ENCODE measurements around the gene TBC1D8.

- TF ChIP-seq EZH2 (IDR thresholded peaks at IDR 0.05) (no peak), POLR2AphosphoS5 (IDR thresholded peaks at IDR 0.05; ENCODE audit: borderline replicate concordance, low read depth, low read length) (no peak), FOXP2 (optimal IDR thresholded peaks at IDR 0.05; ENCODE audit: control extremely low read depth, extremely low read length, insufficient read depth) (no peak)
Measured at GRCh38 chr2:101160454-101160853, 9.3 kb upstream of the TBC1D8 start.
